Natural killer cell treated with Interleukin-12 subunit alpha and Interleukin-12 subunit beta and Interleukin-15 and Interleukin-18, amount 100 ng/mL, for 72 hours (primary cell): Measurements from ENCODE around the gene LRP1. TPM values are rescaled to one million over a fixed set of nuclear protein-coding genes. Genes with fewer than 3 reads are reported as not detected.

Source experiments
- ATAC-seq, 2 donors: fragments of 150-1000 bp; cut with Tn5 transposase in 1 of 2; sonication (Bioruptor Pico), chemical (Tn5 transposase) in 1 of 2; 2 replicates each; pipeline ENCODE4 v1.10.0; 2021
- DNase-seq: peaks from one replicate; pipeline ENCODE4 v3.0.0; 2022; ENCODE audit warnings: low spot score
- H3K27ac Mint-ChIP-seq, 2 donors: 1 replicate in 1 of 2; 2 replicates in 1 of 2; pipeline ENCODE4 v1.8.0; 2022; ENCODE audit warnings: mixed read lengths in 2 of 2, mild to moderate bottlenecking in 1 of 2, moderate library complexity in 1 of 2
- H3K27me3 Mint-ChIP-seq, 2 donors: 1 replicate in 1 of 2; 2 replicates in 1 of 2; pipeline ENCODE4 v1.8.0; 2022; ENCODE audit warnings: mixed read lengths in 2 of 2
- H3K36me3 Mint-ChIP-seq: one replicate; pipeline ENCODE4 v1.8.0; 2022; ENCODE audit warnings: mixed read lengths
- H3K4me1 Mint-ChIP-seq, 2 donors: 1 replicate in 1 of 2; 2 replicates in 1 of 2; pipeline ENCODE4 v1.8.0; 2022; ENCODE audit warnings: low read depth in 2 of 2, mixed read lengths in 2 of 2, mild to moderate bottlenecking in 1 of 2
- H3K4me3 Mint-ChIP-seq: one replicate; pipeline ENCODE4 v1.8.0; 2022; ENCODE audit warnings: mixed read lengths
- H3K9me3 Mint-ChIP-seq: 2 replicates; pipeline ENCODE4 v1.8.0; 2022; ENCODE audit warnings: mixed read lengths
- total RNA-seq, 2 donors: library from RNA; stranded (reverse); gene quantifications; one replicate each; pipeline ENCODE4 v1.2.3, GENCODE V29; 2022

LRP1 gene
- total RNA-seq, 2 donors from 2014 or later: 0.42 to 0.45 TPM

GRCh38 chr12:57237932-57238853 is 109.9 kb downstream of the LRP1 start:
- no peaks in the 10 kb centered on the region for H3K9me3 Mint-ChIP-seq
- peak overlapping the region in 1 of 2 donors; percentile 79 for H3K27ac Mint-ChIP-seq
- DNase-seq: no peak
- peaks cover 44 to 54% of the 10 kb centered on the region in 2 donors for H3K4me1 Mint-ChIP-seq
- H3K4me3 Mint-ChIP-seq: peak overlapping the region; percentile 91
- H3K36me3 Mint-ChIP-seq: peaks cover 8% of the 10 kb centered on the region
- H3K27me3 Mint-ChIP-seq: peaks cover 38 to 50% of the 10 kb centered on the region in 2 donors
- ATAC-seq: peak in 1 of 2 donors; percentile 2

DNA sequence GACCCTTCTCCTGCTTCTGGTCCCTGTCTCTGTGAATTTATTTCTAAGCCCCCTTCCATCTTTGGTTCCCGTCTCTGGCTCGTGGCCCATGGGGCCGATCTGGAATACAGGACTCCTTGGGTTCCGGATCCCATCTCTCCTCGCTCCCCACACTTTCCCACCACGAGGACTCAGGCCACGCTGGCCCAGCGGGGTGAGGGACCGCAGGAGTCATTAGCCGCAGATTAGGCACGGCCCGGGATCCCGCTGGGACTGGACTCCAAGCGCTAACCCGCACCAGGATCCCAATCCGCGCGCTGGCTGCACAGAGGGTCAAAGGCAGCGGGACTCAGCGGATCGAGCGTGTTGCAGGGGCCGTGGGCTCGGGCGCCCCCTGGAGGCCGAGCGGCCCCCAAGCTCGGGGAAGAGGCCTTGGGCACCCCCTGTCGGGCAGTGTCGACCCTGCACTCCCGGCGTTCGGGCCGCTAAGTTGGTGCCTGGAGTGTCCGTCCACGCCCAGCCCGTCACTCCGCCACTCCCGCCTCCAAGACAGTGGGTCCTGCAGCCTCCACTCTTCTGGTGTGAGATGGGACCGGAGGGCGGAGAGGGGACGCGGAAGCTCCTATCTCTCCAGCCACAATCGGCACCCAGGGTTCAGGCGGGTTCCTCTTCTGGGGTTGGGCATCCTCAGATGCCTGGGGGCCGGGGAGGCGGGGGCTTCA is 110.7 kb downstream of the LRP1 start:
- Mint-ChIP-seq H3K4me3 (peak overlapping the region; percentile 91), H3K27me3 (peaks cover 43 to 57% of the 10 kb centered on the region in 2 donors), H3K4me1 (peaks cover 50 to 60% of the 10 kb centered on the region in 2 donors), H3K27ac (peak overlapping the region; percentile 21 to 79), H3K9me3 (no peaks in the 10 kb centered on the region), H3K36me3 (peaks cover 7% of the 10 kb centered on the region)
- ATAC-seq (peak; percentile 85 to 89), DNase-seq (peak; percentile 88)

DNA sequence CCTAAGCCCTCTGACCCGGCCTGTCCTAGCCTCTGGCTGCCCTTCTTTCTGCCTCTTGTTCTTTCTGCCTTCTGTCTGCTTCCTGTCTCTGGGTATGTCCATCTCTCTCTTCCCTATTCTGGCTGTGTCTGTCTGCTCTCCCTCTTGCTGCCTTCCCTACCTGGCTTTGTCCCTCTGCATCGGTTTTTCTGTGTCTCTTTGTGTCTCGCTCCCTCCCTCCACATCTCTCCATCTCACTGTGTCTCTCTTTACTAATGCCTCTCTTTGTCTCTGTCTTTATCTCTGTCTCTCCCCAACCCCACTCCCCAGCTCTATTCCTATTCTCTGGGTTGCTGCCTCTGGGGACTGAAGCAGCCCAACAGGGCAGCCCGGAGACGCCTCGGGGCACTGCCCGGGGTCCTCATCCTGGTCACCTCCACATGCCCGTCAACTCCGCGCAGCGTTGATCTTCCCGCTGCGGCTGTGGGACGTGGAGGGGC is 111.3 kb downstream of the LRP1 start:
- Mint-ChIP-seq H3K27me3 (peaks cover 48 to 61% of the 10 kb centered on the region in 2 donors), H3K4me3 (peak overlapping the region; percentile 91), H3K4me1 (peaks cover 53 to 57% of the 10 kb centered on the region in 2 donors), H3K9me3 (no peaks in the 10 kb centered on the region), H3K36me3 (peaks cover 1% of the 10 kb centered on the region), H3K27ac (peak overlapping the region; percentile 21 to 79)
- no peak for ATAC-seq
- no peak for DNase-seq

DNA sequence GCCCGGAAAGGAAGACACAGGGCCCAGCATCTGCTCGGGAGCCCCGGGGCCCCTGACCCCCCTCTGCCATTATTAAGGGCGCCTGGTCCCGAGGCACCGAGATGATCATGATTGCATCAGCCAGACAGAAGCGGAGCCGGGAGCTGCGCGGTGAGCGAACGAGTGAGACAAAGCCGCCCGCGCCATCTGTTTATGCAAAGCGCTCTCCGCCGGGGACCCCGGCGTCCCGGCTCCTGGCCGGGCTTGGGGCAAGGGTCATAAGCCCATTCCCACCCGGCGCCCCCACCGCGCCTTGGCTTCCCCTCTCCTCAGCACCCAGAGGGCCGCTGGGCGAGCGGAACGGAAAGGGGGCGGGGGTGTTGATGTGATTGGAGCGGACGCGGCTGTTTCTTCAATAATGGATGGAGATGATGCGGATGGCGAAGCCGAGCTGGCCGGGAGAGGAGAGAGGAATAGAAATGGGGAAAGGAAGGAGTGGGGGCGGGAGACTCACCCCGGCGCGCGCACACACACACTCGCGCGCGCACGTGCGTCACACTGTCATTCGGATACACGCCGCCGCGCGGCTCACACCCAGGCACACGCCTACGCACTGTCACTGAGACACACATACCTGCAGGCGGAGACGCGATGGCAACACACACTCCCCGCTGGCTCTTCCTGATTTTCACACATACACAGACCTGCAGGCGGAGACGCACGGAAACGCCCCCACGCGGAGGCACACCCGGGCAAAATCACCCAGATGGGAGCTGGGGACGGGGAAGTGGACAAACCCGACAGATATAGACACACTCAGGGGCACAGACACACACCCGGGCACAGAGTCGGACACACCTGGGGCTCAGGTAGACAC is 112.0 kb downstream of the LRP1 start:
- H3K27me3 Mint-ChIP-seq: peaks cover 48 to 61% of the 10 kb centered on the region in 2 donors
- peaks cover 53 to 57% of the 10 kb centered on the region in 2 donors for H3K4me1 Mint-ChIP-seq
- ATAC-seq (peak; percentile 29 to 37), DNase-seq (no peak)
- peak overlapping the region; percentile 21 to 79 for H3K27ac Mint-ChIP-seq
- H3K36me3 Mint-ChIP-seq: no peaks in the 10 kb centered on the region
- H3K4me3 Mint-ChIP-seq: peak overlapping the region; percentile 91
- H3K9me3 Mint-ChIP-seq: no peaks in the 10 kb centered on the region

DNA sequence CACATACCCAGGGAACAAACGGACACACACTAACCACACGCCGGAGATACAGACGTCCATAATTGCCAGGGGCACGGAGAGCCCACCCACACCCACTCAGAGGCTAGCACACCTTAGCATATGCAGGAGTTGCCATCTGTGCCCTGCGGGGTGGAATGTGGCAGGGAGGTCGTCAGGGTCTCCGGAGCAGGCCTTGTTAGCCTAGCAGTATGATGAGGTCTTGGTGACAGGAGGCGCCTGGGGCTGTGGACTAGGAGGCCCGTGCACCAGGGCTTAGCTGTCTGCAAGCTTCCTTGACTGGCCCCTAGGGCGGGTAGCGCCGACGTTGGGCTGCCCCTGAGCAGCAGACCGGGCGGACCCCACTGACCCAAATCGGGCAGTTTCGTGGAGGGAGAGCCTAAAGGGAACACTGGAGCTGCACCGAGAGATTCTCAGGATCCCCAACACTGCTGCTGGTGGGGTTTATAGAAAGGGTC is 112.7 kb downstream of the LRP1 start:
- Mint-ChIP-seq H3K4me3 (peak overlapping the region; percentile 91), H3K27ac (peak overlapping the region in 1 of 2 donors; percentile 79), H3K27me3 (peaks cover 48 to 61% of the 10 kb centered on the region in 2 donors), H3K4me1 (peaks cover 53 to 57% of the 10 kb centered on the region in 2 donors), H3K9me3 (no peaks in the 10 kb centered on the region), H3K36me3 (no peaks in the 10 kb centered on the region)
- DNase-seq: no peak
- no peak for ATAC-seq

DNA sequence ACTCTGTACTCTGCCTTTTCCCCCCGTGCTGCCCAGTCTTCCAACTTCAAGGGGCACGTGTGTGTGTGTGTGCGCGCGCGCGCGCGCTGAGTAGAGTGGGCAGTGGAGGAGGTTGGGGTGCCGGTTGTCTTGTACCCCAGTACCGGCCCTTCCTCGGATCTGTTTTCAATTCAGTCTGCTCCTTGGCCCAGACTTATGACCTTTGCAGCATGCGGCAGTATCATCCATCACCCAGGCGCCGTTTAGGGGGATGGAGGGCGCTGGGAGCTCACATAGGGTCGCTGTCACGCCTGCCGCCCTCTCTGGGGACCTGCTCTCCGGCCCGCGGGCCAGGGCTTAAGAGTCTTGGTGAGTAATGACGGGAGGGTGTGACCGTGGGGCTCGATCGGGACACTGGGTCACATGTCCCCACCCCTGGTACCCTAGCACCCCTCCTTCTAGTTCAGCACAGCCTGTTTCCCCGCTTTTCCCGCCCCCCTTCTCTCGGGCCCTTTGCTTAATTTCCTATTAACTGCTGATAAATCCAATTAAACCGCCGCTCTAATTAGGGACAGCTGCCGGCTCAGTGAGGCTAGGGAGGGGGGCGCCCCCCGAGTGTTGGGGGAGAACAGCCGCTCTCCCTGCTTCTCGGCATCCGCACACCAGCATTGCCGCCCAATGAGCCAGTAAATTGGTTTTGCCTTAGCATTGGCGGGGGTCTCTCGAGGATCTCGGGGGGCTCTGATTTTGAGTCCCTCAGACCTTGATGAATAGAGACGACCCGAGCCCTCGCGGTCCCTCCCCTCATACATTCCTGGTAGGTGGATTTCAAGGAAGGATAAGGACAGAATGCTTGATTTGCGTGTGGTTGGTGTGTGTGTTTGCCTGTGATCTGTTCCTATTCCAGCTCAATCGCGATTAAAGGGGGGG is 113.4 kb downstream of the LRP1 start:
- Mint-ChIP-seq H3K36me3 (no peaks in the 10 kb centered on the region), H3K27ac (no peak overlapping the region), H3K4me1 (peaks cover 50 to 53% of the 10 kb centered on the region in 2 donors), H3K4me3 (peak overlapping the region; percentile 48), H3K27me3 (peaks cover 45 to 60% of the 10 kb centered on the region in 2 donors), H3K9me3 (no peaks in the 10 kb centered on the region)
- ATAC-seq: no peak
- DNase-seq: no peak

DNA sequence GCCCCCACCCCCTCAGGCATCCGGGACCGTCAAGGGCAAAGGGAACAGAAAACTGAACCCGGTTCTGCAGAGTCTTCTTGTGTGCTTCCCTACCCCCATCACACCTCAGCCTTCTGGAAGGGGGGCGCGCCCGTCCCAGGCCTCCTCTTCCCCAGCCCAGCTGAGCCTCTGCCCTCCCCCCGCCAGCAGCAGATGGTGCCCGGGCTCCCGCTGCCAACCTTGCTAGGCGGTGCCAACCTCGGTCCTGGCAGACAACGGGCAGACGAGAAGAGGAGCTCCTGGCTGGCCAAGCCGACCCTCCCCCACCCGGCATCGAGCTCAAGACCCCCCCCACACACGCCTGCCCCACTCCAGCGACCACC is 114.0 kb downstream of the LRP1 start:
- H3K36me3 Mint-ChIP-seq: no peaks in the 10 kb centered on the region
- DNase-seq (peak; percentile 55), ATAC-seq (no peak)
- no peak overlapping the region for H3K27ac Mint-ChIP-seq
- peaks cover 39 to 54% of the 10 kb centered on the region in 2 donors for H3K27me3 Mint-ChIP-seq
- peaks cover 45 to 53% of the 10 kb centered on the region in 2 donors for H3K4me1 Mint-ChIP-seq
- H3K9me3 Mint-ChIP-seq: no peaks in the 10 kb centered on the region
- peak overlapping the region; percentile 73 for H3K4me3 Mint-ChIP-seq

DNA sequence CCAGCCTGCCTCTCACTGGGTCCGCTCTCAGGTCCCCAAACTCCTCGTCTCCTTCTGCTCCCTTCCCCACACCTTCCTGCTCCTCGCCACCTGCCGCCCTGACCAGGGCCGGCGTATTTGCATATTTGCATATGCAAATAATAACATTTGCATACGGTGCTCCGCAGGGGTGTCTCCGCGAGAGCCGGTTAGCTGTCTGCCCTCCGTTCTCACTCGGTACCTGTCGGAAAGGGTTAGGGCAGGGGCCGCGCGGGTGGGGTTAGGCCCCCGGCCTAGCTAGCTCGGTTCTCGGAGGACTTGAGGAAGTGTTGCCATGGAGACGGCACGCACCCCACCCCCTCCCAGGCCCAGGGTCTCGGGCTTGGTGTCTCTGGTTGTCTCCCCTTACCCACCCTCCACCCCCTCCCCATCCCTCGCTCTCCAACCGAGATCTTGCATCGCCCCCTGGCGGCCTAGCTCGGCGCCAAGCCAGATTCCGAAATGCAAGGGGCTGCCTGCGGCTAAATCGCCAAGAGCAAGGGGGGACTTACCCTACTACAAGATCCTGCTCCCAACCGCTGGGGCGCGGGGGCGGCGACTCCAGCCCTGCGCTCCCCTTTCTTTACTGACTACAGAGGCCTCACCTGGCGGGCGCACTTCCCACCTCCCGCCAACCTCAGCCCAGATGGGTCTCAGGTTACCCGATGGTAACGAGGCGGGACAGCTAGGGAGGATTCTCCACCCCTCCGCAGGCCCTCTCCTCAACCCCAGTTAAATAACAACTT is 114.6 kb downstream of the LRP1 start:
- DNase-seq (no peak), ATAC-seq (peak; percentile 31 to 33)
- Mint-ChIP-seq H3K27me3 (peaks cover 34 to 48% of the 10 kb centered on the region in 2 donors), H3K4me3 (peak overlapping the region; percentile 73), H3K9me3 (no peaks in the 10 kb centered on the region), H3K27ac (no peak overlapping the region), H3K4me1 (peaks cover 40 to 48% of the 10 kb centered on the region in 2 donors), H3K36me3 (no peaks in the 10 kb centered on the region)

- peaks cover 40 to 44% of the 10 kb centered on the region in 2 donors for H3K4me1 Mint-ChIP-seq
- DNase-seq: no peak
- H3K4me3 Mint-ChIP-seq: peak overlapping the region; percentile 73
- no peak for ATAC-seq
- H3K27ac Mint-ChIP-seq: no peak overlapping the region
- peaks cover 33 to 44% of the 10 kb centered on the region in 2 donors for H3K27me3 Mint-ChIP-seq
- no peaks in the 10 kb centered on the region for H3K36me3 Mint-ChIP-seq
- H3K9me3 Mint-ChIP-seq: no peaks in the 10 kb centered on the region
These were observed 115.4 kb downstream of the LRP1 start for GRCh38 chr12:57243521-57244311.

- Mint-ChIP-seq H3K4me1 (peaks cover 38 to 42% of the 10 kb centered on the region in 2 donors), H3K27ac (no peak overlapping the region), H3K9me3 (no peaks in the 10 kb centered on the region), H3K36me3 (no peaks in the 10 kb centered on the region), H3K27me3 (peaks cover 30 to 39% of the 10 kb centered on the region in 2 donors), H3K4me3 (peak overlapping the region; percentile 73)
- no peak for ATAC-seq
- no peak for DNase-seq
These were observed 116.0 kb downstream of the LRP1 start for GRCh38 chr12:57244312-57244696.

DNA sequence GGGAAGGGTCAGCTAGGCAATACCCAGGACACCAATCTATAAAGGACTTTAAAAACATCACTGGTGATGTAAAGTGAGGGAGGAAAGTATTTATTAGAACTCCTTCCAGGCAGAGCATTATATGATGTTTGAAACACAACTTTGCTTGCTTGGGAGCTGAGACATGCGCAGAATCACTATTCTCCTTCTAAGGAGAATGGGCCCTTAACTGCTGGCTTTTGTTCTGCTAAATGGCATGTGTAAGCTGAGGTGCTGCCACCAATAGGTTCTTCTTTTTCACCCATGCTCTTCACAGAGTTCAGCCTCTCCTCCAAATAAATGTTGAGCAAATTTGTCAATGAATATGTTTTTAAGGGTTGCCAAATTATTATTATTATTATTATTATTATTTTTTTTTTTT is 118.8 kb downstream of the LRP1 start:
- no peak for ATAC-seq
- no peak for DNase-seq
- H3K27ac Mint-ChIP-seq: no peak overlapping the region
- peaks cover 15 to 24% of the 10 kb centered on the region in 2 donors for H3K4me1 Mint-ChIP-seq
- H3K27me3 Mint-ChIP-seq: peaks cover 15 to 20% of the 10 kb centered on the region in 2 donors
- H3K9me3 Mint-ChIP-seq: no peaks in the 10 kb centered on the region
- H3K36me3 Mint-ChIP-seq: no peaks in the 10 kb centered on the region
- H3K4me3 Mint-ChIP-seq: no peak overlapping the region
